ACC112 (cell line): ENCODE data around the gene AUTS2.

ENCODE experiments used
- H2AFZ ChIP-seq: fragments of 200-600 bp; sonication (generic); one replicate; pipeline ENCODE4 v1.6.0; 2017; ENCODE audit warnings: antibody characterized with exemption, low read length; ENCODE audit not compliant: unreplicated experiment
- H3K27ac ChIP-seq: fragments of 200-600 bp; sonication (generic); 2 replicates; pipeline ENCODE4 v1.5.1; 2014; ENCODE audit warnings: low read depth, mild to moderate bottlenecking, antibody characterized with exemption, low read length, moderate library complexity
- H3K27me3 ChIP-seq: fragments of 200-600 bp; sonication (generic); 2 replicates; pipeline ENCODE4 v1.6.1; 2014; ENCODE audit warnings: mild to moderate bottlenecking, antibody characterized with exemption, low read length, moderate library complexity, mixed read lengths; ENCODE audit not compliant: insufficient read depth
- H3K36me3 ChIP-seq: fragments of 200-600 bp; sonication (generic); 2 replicates; pipeline ENCODE4 v1.6.1; 2016; ENCODE audit warnings: mild to moderate bottlenecking, antibody characterized with exemption, low read length, moderate library complexity, mixed read lengths; ENCODE audit not compliant: insufficient read depth
- H3K4me1 ChIP-seq: fragments of 200-600 bp; sonication (generic); one replicate; pipeline ENCODE4 v1.6.1; 2016; ENCODE audit warnings: low read length, mixed read lengths; ENCODE audit not compliant: insufficient read depth, unreplicated experiment, control insufficient read depth
- H3K4me3 ChIP-seq: fragments of 200-600 bp; sonication (generic); 2 replicates; pipeline ENCODE4 v1.5.1; 2014; ENCODE audit warnings: mild to moderate bottlenecking, low read depth, low read length
- H3K79me2 ChIP-seq: fragments of 200-600 bp; sonication (generic); one replicate; pipeline ENCODE4 v1.6.0; 2016; ENCODE audit warnings: low read length; ENCODE audit not compliant: control insufficient read depth, unreplicated experiment, insufficient read depth

The AUTS2 gene

GRCh38 chr7:69656890-69657289 is 58.6 kb downstream of the AUTS2 start:
- no peak overlapping the region for H2AFZ ChIP-seq
- H3K36me3 ChIP-seq = no peaks in the 10 kb centered on the region
- peaks cover 3% of the 10 kb centered on the region for H3K4me1 ChIP-seq
- no peak overlapping the region for H3K27ac ChIP-seq
- no peaks in the 10 kb centered on the region for H3K79me2 ChIP-seq
- H3K4me3 ChIP-seq = no peak overlapping the region
- H3K27me3 ChIP-seq = no peaks in the 10 kb centered on the region

GRCh38 chr7:69657331-69657730 is 59.1 kb downstream of the AUTS2 start:
- no peaks in the 10 kb centered on the region for H3K79me2 ChIP-seq
- H3K27ac ChIP-seq = no peak overlapping the region
- H3K4me3 ChIP-seq = no peak overlapping the region
- H3K4me1 ChIP-seq = peaks cover 3% of the 10 kb centered on the region
- H3K27me3 ChIP-seq = no peaks in the 10 kb centered on the region
- H3K36me3 ChIP-seq = no peaks in the 10 kb centered on the region
- no peak overlapping the region for H2AFZ ChIP-seq

GRCh38 chr7:69657985-69658384 is 59.7 kb downstream of the AUTS2 start:
- H3K4me3 ChIP-seq = no peak overlapping the region
- no peaks in the 10 kb centered on the region for H3K79me2 ChIP-seq
- no peak overlapping the region for H2AFZ ChIP-seq
- H3K27ac ChIP-seq = no peak overlapping the region
- H3K36me3 ChIP-seq = no peaks in the 10 kb centered on the region
- peaks cover 3% of the 10 kb centered on the region for H3K4me1 ChIP-seq
- H3K27me3 ChIP-seq = no peaks in the 10 kb centered on the region

GRCh38 chr7:69659983-69660382 is 61.7 kb downstream of the AUTS2 start:
- no peak overlapping the region for H2AFZ ChIP-seq
- H3K4me1 ChIP-seq = no peaks in the 10 kb centered on the region
- H3K27me3 ChIP-seq = no peaks in the 10 kb centered on the region
- H3K36me3 ChIP-seq = no peaks in the 10 kb centered on the region
- H3K27ac ChIP-seq = no peak overlapping the region
- no peak overlapping the region for H3K4me3 ChIP-seq
- no peaks in the 10 kb centered on the region for H3K79me2 ChIP-seq

GRCh38 chr7:69661342-69661741 is 63.1 kb downstream of the AUTS2 start:
- Histone ChIP-seq H2AFZ (no peak overlapping the region), H3K79me2 (no peaks in the 10 kb centered on the region), H3K4me1 (no peaks in the 10 kb centered on the region), H3K4me3 (no peak overlapping the region), H3K27me3 (no peaks in the 10 kb centered on the region), H3K36me3 (no peaks in the 10 kb centered on the region), H3K27ac (no peak overlapping the region)

GRCh38 chr7:69663911-69664832 is 65.9 kb downstream of the AUTS2 start:
- Histone ChIP-seq H3K4me1 (no peaks in the 10 kb centered on the region), H3K27ac (no peak overlapping the region), H3K79me2 (no peaks in the 10 kb centered on the region), H3K4me3 (no peak overlapping the region), H2AFZ (no peak overlapping the region), H3K27me3 (no peaks in the 10 kb centered on the region), H3K36me3 (no peaks in the 10 kb centered on the region)

GRCh38 chr7:69665369-69665768 is 67.1 kb downstream of the AUTS2 start:
- H3K27ac ChIP-seq = no peak overlapping the region
- no peak overlapping the region for H3K4me3 ChIP-seq
- H2AFZ ChIP-seq = no peak overlapping the region
- no peaks in the 10 kb centered on the region for H3K79me2 ChIP-seq
- H3K36me3 ChIP-seq = no peaks in the 10 kb centered on the region
- H3K4me1 ChIP-seq = no peaks in the 10 kb centered on the region
- no peaks in the 10 kb centered on the region for H3K27me3 ChIP-seq

GRCh38 chr7:69668339-69668870 is 70.1 kb downstream of the AUTS2 start:
- H3K36me3 ChIP-seq = no peaks in the 10 kb centered on the region
- H3K79me2 ChIP-seq = no peaks in the 10 kb centered on the region
- H2AFZ ChIP-seq = no peak overlapping the region
- no peaks in the 10 kb centered on the region for H3K4me1 ChIP-seq
- H3K4me3 ChIP-seq = no peak overlapping the region
- H3K27me3 ChIP-seq = no peaks in the 10 kb centered on the region
- no peak overlapping the region for H3K27ac ChIP-seq

GRCh38 chr7:69670701-69671100 is 72.4 kb downstream of the AUTS2 start:
- Histone ChIP-seq H3K27ac (no peak overlapping the region), H3K36me3 (no peaks in the 10 kb centered on the region), H3K4me1 (no peaks in the 10 kb centered on the region), H3K4me3 (no peak overlapping the region), H2AFZ (no peak overlapping the region), H3K79me2 (no peaks in the 10 kb centered on the region), H3K27me3 (no peaks in the 10 kb centered on the region)

GRCh38 chr7:69673074-69673473 is 74.8 kb downstream of the AUTS2 start:
- Histone ChIP-seq H3K4me1 (no peaks in the 10 kb centered on the region), H2AFZ (no peak overlapping the region), H3K79me2 (no peaks in the 10 kb centered on the region), H3K36me3 (no peaks in the 10 kb centered on the region), H3K27me3 (no peaks in the 10 kb centered on the region), H3K4me3 (no peak overlapping the region), H3K27ac (no peak overlapping the region)

GRCh38 chr7:69674701-69675182 is 76.5 kb downstream of the AUTS2 start:
- Histone ChIP-seq H3K4me3 (no peak overlapping the region), H3K36me3 (no peaks in the 10 kb centered on the region), H2AFZ (no peak overlapping the region), H3K27ac (no peak overlapping the region), H3K79me2 (no peaks in the 10 kb centered on the region), H3K27me3 (no peaks in the 10 kb centered on the region), H3K4me1 (no peaks in the 10 kb centered on the region)
